Measurements from ENCODE around the gene SLAMF1. TPM values are rescaled to one million over a fixed set of nuclear protein-coding genes. Genes with fewer than 3 reads are reported as not detected.

The SLAMF1 gene
- total RNA-seq, 2 donors from 2014 or later, result not detected

GRCh38 chr1:160681891-160682140 lies 35.0 kb upstream of the SLAMF1 start:
- Histone ChIP-seq H3K36me3 (replicated peaks in 1 of 2; ENCODE audit: insufficient read depth in 1 of 2, low read depth in 2 of 2) (no peaks in the 10 kb centered on the region), H3K27ac (no peak overlapping the region), H3K4me3 (no peak overlapping the region), H3K9me3 (no peaks in the 10 kb centered on the region), H3K4me1 (no peaks in the 10 kb centered on the region), H3K27me3 (no peaks in the 10 kb centered on the region)
- whole genome bisulfite sequencing, 2 donors, result 92 to 94% methylated on average over 3 of the region's 3 CpGs
- intact Hi-C loops (cut with DNase I), result no loop called here
- ATAC-seq (no peak), DNase-seq (no peak)
- TF ChIP-seq CTCF (IDR thresholded peaks at IDR 0.05) (no peak), POLR2A (IDR thresholded peaks at IDR 0.05) (no peak)

- no peaks in the 10 kb centered on the region for H3K9me3 ChIP-seq
- ATAC-seq (no peak), DNase-seq (peak; percentile 21 to 68 (median 34))
- H3K4me1 ChIP-seq, result no peaks in the 10 kb centered on the region
- H3K4me3 ChIP-seq, result no peak overlapping the region
- intact Hi-C loops (cut with DNase I), result no loop called here
- no peaks in the 10 kb centered on the region for H3K36me3 ChIP-seq (replicated peaks in 1 of 2; ENCODE audit: insufficient read depth in 1 of 2, low read depth in 2 of 2)
- H3K27me3 ChIP-seq, result no peaks in the 10 kb centered on the region
- no peak overlapping the region for H3K27ac ChIP-seq
- TF ChIP-seq POLR2A (IDR thresholded peaks at IDR 0.05) (no peak), CTCF (IDR thresholded peaks at IDR 0.05) (peak in 3 of 7 experiments; percentile 14 to 41 (median 24))
- WGBS, 2 donors, result 59% methylated on average over 9 to 10 of the region's 10 CpGs
Measured at GRCh38 chr1:160681066-160681890, 34.4 kb upstream of the SLAMF1 start.

DNA sequence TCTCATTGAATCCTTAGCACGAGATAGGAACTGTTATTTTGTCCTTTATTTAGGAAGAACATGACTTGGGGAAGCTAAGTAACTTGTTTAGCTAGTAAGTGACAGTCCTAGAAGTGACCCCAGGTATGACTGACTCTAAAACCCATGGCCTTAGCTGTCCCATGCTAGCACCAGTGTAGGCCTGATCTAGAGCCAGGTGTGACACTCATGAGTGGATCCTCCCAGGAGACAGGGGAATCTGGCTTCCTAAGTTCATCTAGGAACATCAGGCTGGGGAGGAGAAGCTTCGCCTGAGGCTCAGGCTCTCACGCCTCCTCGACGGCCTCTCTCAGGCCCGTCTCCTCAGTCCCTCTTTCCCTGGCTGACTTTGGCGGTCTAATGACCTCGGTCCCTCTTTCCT lies 33.6 kb upstream of the SLAMF1 start:
- WGBS, 2 donors, result 85 to 92% methylated on average over 7 to 8 of the region's 8 CpGs
- TF ChIP-seq POLR2A (IDR thresholded peaks at IDR 0.05) (no peak), CTCF (IDR thresholded peaks at IDR 0.05) (no peak)
- DNase-seq, result no peak
- Histone ChIP-seq H3K36me3 (replicated peaks in 1 of 2; ENCODE audit: insufficient read depth in 1 of 2, low read depth in 2 of 2) (no peaks in the 10 kb centered on the region), H3K4me3 (no peak overlapping the region), H3K27me3 (no peaks in the 10 kb centered on the region), H3K27ac (no peak overlapping the region), H3K4me1 (peaks cover 2% of the 10 kb centered on the region), H3K9me3 (no peaks in the 10 kb centered on the region)
- no peak for ATAC-seq
- intact Hi-C loops (cut with DNase I), result no loop called here

- 58 to 72% methylated on average over 3 of the region's 3 CpGs for WGBS, 2 donors
- no peaks in the 10 kb centered on the region for H3K27me3 ChIP-seq
- TF ChIP-seq CTCF (IDR thresholded peaks at IDR 0.05) (no peak), POLR2A (IDR thresholded peaks at IDR 0.05) (no peak)
Measured at GRCh38 chr1:160679893-160680292, 33.0 kb upstream of the SLAMF1 start.

More at GRCh38 chr1:160679893-160680292, 33.0 kb upstream of the SLAMF1 start:
- H3K4me1 ChIP-seq, result peaks cover 3% of the 10 kb centered on the region
- no peaks in the 10 kb centered on the region for H3K9me3 ChIP-seq
- no peaks in the 10 kb centered on the region for H3K36me3 ChIP-seq (replicated peaks in 1 of 2; ENCODE audit: insufficient read depth in 1 of 2, low read depth in 2 of 2)
- DNase-seq (no peak), ATAC-seq (no peak)
- intact Hi-C loops (cut with DNase I), result no loop called here
- H3K4me3 ChIP-seq, result no peak overlapping the region
- H3K27ac ChIP-seq, result no peak overlapping the region

Measured in body of pancreas (tissue), 4 donors.